MCF 10A (cell line): Measurements from ENCODE around the gene CTNNA2. TPM values are rescaled to one million over a fixed set of nuclear protein-coding genes. Genes with fewer than 3 reads are reported as not detected.
A peak's percentile ranks its signal among the peaks of the same experiment; 100 is the strongest.

Experiments
- BruUV-seq: library from RNA; stranded (reverse); fragments of 400-500 nt; replicated peaks from 2 replicates; lab custom pipeline; 2021; lab: Mats Ljungman, UMichigan
- CTCF ChIA-PET: fragments of 300-600 bp; sonication (Branson Sonifier 250); formaldehyde crosslinking; extraction: SDS; loops from one replicate; lab custom pipeline; 2021; ENCODE audit warnings: antibody characterized with exemption, inconsistent platforms; lab: Yijun Ruan, JAX
- POLR2A ChIA-PET: fragments of 300-600, 350-650 bp; sonication (Branson Sonifier 250); formaldehyde crosslinking; extraction: SDS; loops from one replicate; lab custom pipeline; 2020; ENCODE audit warnings: antibody characterized with exemption, inconsistent platforms; lab: Yijun Ruan, JAX
- DNase-seq: peaks from one replicate; pipeline ENCODE4 v3.0.0-alpha.2; 2018; ENCODE audit not compliant: unreplicated experiment
- H3K27ac Mint-ChIP-seq: one replicate; pipeline ENCODE4 v1.8.0; 2022; ENCODE audit warnings: mild to moderate bottlenecking, low read depth, mixed read lengths; ENCODE audit not compliant: unreplicated experiment
- H3K27me3 Mint-ChIP-seq: one replicate; pipeline ENCODE4 v1.8.0; 2022; ENCODE audit warnings: mixed read lengths; ENCODE audit not compliant: insufficient read depth, unreplicated experiment
- H3K36me3 Mint-ChIP-seq: one replicate; pipeline ENCODE4 v1.8.0; 2022; ENCODE audit warnings: mild to moderate bottlenecking, moderate library complexity, mixed read lengths; ENCODE audit not compliant: insufficient read depth, unreplicated experiment
- H3K4me1 Mint-ChIP-seq: one replicate; pipeline ENCODE4 v1.8.0; 2022; ENCODE audit warnings: mixed read lengths; ENCODE audit not compliant: insufficient read depth, unreplicated experiment
- H3K4me3 Mint-ChIP-seq: one replicate; pipeline ENCODE4 v1.8.0; 2022; ENCODE audit warnings: mild to moderate bottlenecking, moderate library complexity, mixed read lengths; ENCODE audit not compliant: unreplicated experiment
- H3K9me3 Mint-ChIP-seq: one replicate; pipeline ENCODE4 v1.8.0; 2022; ENCODE audit warnings: mixed read lengths; ENCODE audit not compliant: unreplicated experiment
- intact Hi-C: fragments of 100-400 bp; cut with micrococcal nuclease; formaldehyde crosslinking; loops from 2 replicates; pipeline ENCODE4 v1.14.1; 2022
- total RNA-seq: library from RNA; stranded (reverse); gene quantifications from 2 replicates; pipeline ENCODE4 v1.2.3, GENCODE V29; 2022
- TF ChIP-seq, protein P1 (sequence below): fragments of 200-600 bp; IDR thresholded peaks from one replicate; pipeline ENCODE4 v1.8.0; 2022; ENCODE audit warnings: antibody characterized with exemption, mild to moderate bottlenecking; ENCODE audit not compliant: unreplicated experiment

The CTNNA2 gene
- total RNA-seq, 1 experiment from 2014 or later: not detected

DNA sequence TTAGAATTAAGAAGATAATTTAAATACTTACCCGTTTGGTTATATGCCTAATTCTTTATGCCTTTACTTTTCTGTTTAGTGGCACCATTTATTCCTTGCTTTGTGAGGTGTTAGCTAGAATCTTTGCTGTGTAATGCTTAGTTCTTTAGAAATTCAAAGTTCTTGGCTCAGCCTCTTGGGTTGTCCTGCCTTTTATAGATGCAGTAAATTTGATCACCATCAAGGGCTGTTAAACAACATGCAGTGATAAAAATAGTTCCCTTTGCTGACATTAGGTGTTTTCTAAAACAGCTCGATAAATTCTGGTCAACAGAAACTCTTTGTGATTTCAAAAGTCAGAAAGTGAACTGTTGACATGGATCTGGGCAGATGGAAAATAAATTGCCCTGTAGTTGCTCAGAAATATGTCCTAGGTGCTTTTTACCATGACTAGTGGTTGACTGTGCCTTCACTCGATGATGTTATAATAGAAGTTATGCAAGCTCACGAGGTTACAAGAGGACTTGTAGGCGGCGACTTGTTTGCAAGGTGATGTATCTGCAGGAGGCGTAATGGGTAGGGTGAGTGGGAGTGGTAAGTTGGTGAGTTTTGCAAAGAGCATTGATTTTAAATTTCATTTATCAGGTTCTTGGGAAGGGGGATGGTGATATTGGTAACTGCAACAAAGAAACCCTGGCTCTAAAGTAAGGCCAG lies 739.6 kb downstream of the CTNNA2 start:
- TF ChIP-seq, protein P1, sequence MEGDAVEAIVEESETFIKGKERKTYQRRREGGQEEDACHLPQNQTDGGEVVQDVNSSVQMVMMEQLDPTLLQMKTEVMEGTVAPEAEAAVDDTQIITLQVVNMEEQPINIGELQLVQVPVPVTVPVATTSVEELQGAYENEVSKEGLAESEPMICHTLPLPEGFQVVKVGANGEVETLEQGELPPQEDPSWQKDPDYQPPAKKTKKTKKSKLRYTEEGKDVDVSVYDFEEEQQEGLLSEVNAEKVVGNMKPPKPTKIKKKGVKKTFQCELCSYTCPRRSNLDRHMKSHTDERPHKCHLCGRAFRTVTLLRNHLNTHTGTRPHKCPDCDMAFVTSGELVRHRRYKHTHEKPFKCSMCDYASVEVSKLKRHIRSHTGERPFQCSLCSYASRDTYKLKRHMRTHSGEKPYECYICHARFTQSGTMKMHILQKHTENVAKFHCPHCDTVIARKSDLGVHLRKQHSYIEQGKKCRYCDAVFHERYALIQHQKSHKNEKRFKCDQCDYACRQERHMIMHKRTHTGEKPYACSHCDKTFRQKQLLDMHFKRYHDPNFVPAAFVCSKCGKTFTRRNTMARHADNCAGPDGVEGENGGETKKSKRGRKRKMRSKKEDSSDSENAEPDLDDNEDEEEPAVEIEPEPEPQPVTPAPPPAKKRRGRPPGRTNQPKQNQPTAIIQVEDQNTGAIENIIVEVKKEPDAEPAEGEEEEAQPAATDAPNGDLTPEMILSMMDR: no peak
- DNase-seq: peak; percentile 28
- ChIA-PET CTCF (interaction anchor here (0.9 kb wide), 1 partner anchor 14 kb away, joined by 4 read pairs; no protein-coding TSS in a partner anchor), POLR2A (interaction anchor here (0.5 kb wide), 1 partner anchor 196 kb away, joined by 3 read pairs; no protein-coding TSS in a partner anchor)
- no TSS peak for BruUV-seq
- no peak overlapping the region for H3K27ac Mint-ChIP-seq
- no peaks in the 10 kb centered on the region for H3K27me3 Mint-ChIP-seq
- H3K9me3 Mint-ChIP-seq: no peaks in the 10 kb centered on the region
- peaks cover 6% of the 10 kb centered on the region for H3K4me1 Mint-ChIP-seq
- intact Hi-C loops: no loop called here
- H3K4me3 Mint-ChIP-seq: no peak overlapping the region
- H3K36me3 Mint-ChIP-seq: no peaks in the 10 kb centered on the region

DNA sequence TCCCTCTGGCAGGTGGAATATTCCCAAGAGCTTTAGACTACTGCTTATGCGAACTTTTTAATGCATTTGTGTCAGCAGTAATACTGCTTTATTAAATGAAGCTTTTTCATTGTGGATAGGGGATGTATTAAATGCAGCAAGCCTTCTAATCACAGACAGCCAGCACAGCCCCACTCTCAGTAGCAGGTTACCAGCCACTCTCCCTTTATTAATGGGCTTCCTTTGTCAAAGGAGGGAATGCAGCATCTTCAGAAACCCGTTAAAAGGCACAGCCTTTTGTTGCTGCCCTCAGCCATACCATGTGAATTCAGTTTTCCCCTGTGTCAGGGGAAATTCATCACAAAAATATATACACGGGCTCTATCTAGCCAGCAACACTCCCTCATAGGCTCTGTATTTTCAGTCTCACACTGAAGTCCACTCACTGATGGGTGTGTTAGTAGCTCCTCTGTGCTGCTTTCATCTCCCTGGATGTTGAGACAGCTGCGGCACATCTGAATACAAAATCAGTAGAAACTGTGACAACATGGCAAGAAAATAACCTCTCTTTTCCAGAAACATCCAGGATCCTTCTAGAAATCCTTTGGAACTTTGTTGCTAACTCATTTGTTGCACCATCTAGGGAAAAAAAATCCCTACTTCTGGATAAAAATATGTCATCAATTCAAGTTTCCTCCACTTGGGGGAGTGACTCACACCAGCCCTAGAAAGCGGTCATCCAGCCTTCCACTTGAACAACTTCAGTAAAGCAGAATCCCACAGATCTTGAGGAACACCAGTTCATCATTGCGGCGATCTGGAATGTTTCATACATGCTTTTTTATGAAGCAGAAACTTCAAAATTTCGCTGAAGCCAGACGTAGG lies 743.3 kb downstream of the CTNNA2 start:
- H3K27me3 Mint-ChIP-seq: no peaks in the 10 kb centered on the region
- ChIA-PET CTCF (interaction anchor here (0.7 to 2.2 kb wide), 4 partner anchors 12 to 1617 kb away, joined by 3 to 14 read pairs (median 3); no protein-coding TSS in a partner anchor), POLR2A (no interaction called here)
- TF ChIP-seq, protein P1: peak; percentile 30
- intact Hi-C loops: loop anchor here (2.0 kb wide), 1 partner anchor 243 kb away; no protein-coding TSS in a partner anchor
- H3K9me3 Mint-ChIP-seq: no peaks in the 10 kb centered on the region
- peaks cover 6% of the 10 kb centered on the region for H3K4me1 Mint-ChIP-seq
- H3K27ac Mint-ChIP-seq: no peak overlapping the region
- H3K4me3 Mint-ChIP-seq: no peak overlapping the region
- no peaks in the 10 kb centered on the region for H3K36me3 Mint-ChIP-seq
- DNase-seq: peak; percentile 52
- BruUV-seq: no TSS peak

- no peaks in the 10 kb centered on the region for H3K27me3 Mint-ChIP-seq
- no peak for DNase-seq
- peaks cover 6% of the 10 kb centered on the region for H3K4me1 Mint-ChIP-seq
- H3K27ac Mint-ChIP-seq: no peak overlapping the region
- BruUV-seq: no TSS peak
- CTCF ChIA-PET: interaction anchor here (1.4 kb wide), 1 partner anchor 11 kb away, joined by 3 read pairs; no protein-coding TSS in a partner anchor
- intact Hi-C loops: loop anchor here (2.0 kb wide), 1 partner anchor 242 kb away; no protein-coding TSS in a partner anchor
- POLR2A ChIA-PET: interaction anchor here (0.6 kb wide), 1 partner anchor 360 kb away, joined by 3 read pairs; no protein-coding TSS in a partner anchor
- H3K4me3 Mint-ChIP-seq: no peak overlapping the region
- TF ChIP-seq, protein P1: no peak
- no peaks in the 10 kb centered on the region for H3K9me3 Mint-ChIP-seq
- no peaks in the 10 kb centered on the region for H3K36me3 Mint-ChIP-seq
These were observed 743.9 kb downstream of the CTNNA2 start for GRCh38 chr2:80256782-80257167.
